HL-60/S4 (cell line): Measurements from ENCODE around the gene PROSER2.

ENCODE experiments used
- in situ Hi-C: fragments of 300-500 bp; cut with MboI; formaldehyde crosslinking; loops from 2 replicates; pipeline ENCODE4 v1.14.3; 2022; ENCODE audit warnings: low sequenced_read_pairs

PROSER2 gene

GRCh38 chr10:11799736-11800080 lies 23.4 kb upstream of the PROSER2 start:
- in situ Hi-C loops = no loop called here

DNA sequence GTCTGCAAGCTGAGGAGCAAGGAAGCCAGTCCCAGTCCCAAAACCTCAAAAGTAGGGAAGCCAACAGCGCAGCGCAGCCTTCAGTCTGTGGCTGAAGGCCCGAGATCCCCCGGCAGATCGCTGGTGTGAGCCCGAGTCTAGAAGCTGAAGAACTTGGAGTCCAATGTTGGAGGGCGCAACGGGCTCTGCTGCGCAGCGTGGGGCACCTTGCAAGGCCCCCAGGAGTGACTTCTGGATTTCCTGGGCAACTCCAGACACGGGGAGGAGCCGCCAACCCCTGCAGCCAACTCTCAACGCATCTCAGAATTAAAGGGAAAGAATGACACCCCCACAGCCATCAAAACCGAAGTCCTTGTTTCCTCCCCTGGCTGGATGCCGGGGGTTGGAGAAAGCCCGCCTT lies 18.8 kb upstream of the PROSER2 start:
- in situ Hi-C loops = no loop called here

GRCh38 chr10:11805792-11806191 lies 17.4 kb upstream of the PROSER2 start:
- in situ Hi-C loops = no loop called here

- in situ Hi-C loops = no loop called here
Measured at GRCh38 chr10:11806706-11807105, 16.4 kb upstream of the PROSER2 start.

- in situ Hi-C loops = no loop called here
Measured at GRCh38 chr10:11808808-11809207, 14.3 kb upstream of the PROSER2 start.

GRCh38 chr10:11810313-11810766 lies 12.8 kb upstream of the PROSER2 start:
- in situ Hi-C loops = no loop called here

DNA sequence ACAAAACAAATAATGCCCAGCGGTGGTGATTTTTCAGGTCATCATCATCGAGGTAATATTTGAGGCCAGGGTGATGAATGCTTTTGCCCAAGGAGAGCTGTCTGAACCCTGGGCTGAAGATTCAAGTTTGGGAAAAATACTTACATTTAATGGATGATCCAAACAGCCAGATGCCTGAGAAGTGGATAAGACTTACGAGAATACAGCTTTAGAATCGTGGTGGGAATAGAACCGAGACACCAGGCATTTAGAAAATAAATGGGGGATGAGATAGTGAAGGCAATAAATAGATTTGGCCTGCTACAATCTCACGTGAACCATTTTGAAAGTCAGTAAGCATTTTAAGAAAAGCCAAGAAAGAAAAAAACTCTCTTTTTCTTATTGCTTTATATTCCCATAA lies 12.2 kb upstream of the PROSER2 start:
- in situ Hi-C loops = no loop called here

DNA sequence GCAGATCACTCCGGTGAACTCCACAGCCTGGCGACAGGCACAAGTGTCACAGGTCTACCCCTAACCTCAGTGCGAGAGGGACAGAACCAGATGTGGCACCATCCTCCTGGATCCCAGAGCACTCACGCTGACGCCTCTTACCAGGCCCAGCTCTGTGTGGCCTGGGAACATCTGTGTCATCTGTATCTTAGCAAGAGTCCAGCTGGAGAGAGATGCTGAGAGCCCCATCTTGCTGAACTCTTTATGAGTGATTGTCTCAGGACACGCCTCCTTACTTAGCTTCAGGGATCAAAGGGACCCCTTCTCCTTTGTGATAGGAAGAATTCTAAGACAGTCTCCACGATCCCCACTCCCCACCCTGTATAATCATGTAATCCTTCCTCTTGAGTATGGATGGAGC lies 10.0 kb upstream of the PROSER2 start:
- in situ Hi-C loops = no loop called here

DNA sequence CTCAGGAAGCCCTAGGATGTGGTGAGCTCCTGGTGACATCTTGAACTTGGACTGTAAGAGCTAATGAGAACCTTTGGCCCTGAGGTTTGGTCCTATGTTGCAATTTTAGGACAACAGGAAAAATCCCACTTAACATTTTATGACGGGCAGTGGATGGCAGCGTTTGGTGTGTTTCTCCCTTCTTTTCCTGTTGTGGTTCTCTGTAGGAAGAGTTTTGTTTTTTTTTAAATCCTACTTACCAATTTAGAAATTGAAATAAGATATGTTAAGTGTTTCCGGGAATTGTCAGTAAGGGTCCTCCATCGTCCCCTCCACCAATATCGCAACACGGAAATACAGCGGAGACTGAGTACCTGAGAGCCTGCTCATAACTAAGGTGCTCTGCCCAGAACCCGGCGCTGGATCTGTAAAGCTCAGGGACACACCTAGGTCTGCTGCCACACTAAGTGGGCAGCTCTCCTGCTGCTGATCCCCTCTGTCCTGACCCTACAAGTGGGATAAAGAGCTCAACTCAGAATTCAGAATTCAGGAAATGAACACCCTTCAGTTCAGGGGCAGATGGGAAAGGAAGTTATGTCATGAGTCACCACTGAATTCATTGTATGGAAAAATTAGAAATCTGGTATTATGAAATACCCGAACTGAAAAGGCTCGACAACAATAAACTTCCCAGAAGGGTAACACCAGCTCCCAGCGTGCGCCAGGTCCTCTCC lies 9.1 kb upstream of the PROSER2 start:
- in situ Hi-C loops = no loop called here

- in situ Hi-C loops = no loop called here
Measured at GRCh38 chr10:11819027-11819426, 4.1 kb upstream of the PROSER2 start.

- in situ Hi-C loops = no loop called here
Measured at GRCh38 chr10:11822026-11822756, 965 bp upstream of the PROSER2 start.

GRCh38 chr10:11822809-11823121 lies 391 bp upstream of the PROSER2 start:
- in situ Hi-C loops = no loop called here

DNA sequence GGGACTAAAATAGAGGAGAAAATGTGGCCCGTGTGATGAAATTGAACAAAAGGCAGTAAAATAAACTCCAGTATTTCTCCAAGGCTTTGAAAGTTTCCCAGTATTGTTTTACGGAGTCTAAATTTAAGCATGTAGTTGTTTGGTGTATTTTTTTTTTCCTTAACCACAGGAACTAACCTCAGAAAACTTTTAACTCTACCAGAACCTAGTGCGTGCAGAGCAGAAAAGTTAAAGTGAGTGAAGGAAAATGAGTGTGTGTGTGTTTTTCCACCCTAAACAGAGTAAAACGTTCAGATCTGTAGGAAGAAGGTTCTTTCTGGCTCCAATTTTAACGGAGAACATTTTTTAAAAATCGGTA lies 812 bp downstream of the PROSER2 start:
- in situ Hi-C loops = no loop called here

DNA sequence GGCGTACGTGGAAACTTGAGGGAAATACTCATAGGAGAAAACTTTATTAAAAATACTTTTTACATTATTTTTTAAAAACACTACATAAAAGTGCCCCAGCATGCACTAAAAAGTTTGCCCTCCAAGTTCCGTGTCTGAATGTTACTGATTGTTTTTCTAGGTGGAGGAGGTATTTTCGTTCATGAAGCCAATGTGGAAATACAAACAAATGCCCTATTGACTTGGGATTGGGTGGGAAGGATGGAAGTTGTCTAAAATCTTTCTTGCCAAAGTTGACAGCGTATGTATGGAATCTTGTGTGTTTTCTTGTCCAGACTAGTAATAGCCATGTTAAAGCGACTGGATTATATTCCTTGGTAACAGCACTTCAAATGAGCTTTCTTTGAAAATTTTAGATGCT lies 1.2 kb downstream of the PROSER2 start:
- in situ Hi-C loops = no loop called here

DNA sequence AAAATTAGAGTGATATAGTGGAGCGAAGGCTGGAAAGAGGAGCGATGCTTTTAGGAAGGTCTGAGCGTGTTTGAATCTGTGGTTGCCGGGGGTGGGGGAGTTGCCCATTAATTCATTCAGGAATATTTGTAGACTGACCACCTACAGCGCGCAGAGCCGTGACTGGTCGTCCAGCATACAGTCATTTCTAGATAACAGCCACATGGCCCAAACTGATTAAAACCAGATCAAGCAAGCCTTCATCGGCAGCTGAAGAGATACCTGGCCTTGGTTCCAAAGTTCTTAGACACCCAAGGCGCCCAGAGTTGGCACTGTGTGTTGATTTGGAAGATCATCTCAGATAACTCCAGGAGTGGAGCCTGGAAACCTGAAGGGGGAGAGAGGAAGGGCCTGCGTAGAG lies 1.7 kb downstream of the PROSER2 start:
- in situ Hi-C loops = no loop called here

GRCh38 chr10:11825796-11826414 lies 2.7 kb downstream of the PROSER2 start:
- in situ Hi-C loops = no loop called here

DNA sequence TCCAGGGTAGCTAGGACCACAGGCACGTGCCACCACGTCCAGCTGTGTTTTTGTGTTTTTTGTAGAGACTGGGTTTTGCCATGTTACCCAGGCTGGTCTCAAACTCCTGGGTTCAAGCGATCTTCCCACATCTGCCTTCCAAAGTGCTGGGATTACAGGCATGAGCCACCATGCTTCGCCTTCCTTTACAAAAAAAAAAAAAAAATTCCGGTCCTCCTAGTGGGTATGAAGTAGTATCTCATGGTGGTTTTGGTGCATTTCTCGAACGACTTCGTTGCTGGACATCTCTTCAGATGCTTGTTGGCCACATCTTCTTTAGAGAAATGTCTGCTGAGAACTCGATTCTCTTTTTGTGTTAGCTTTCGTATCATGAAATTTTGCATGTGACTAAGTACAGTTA lies 3.9 kb downstream of the PROSER2 start:
- in situ Hi-C loops = no loop called here

- in situ Hi-C loops = no loop called here
Measured at GRCh38 chr10:11827414-11827813, 4.3 kb downstream of the PROSER2 start.

DNA sequence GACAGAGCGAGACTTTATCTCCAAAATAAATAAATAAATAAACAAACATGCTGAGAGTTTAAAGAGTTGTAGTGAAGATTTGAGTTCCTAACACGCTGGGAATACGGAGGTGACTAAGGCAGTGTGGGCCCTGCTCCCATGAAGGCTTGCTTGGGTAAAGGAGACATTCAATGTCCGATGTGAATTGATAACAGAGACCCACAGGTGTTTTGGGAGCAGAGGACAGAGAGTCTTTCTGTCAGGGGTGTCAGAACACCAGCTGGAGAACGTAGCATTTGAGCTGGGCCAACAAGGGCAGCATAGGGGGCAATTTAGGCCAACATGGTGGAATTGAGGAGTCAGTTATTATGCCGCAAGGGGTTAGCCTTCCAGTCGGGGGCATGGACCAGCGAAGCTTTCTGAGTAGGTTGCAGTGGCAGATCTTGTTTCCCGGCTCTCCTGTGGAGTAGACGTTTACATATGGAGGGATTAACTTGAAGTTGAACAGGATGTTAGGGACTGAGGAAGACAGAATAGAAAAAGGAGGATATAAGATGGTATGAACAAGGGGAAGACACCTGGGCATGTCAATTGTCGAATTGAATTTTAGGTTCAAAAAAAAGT lies 5.6 kb downstream of the PROSER2 start:
- in situ Hi-C loops = no loop called here

GRCh38 chr10:11830836-11831519 lies 7.8 kb downstream of the PROSER2 start:
- in situ Hi-C loops = no loop called here

DNA sequence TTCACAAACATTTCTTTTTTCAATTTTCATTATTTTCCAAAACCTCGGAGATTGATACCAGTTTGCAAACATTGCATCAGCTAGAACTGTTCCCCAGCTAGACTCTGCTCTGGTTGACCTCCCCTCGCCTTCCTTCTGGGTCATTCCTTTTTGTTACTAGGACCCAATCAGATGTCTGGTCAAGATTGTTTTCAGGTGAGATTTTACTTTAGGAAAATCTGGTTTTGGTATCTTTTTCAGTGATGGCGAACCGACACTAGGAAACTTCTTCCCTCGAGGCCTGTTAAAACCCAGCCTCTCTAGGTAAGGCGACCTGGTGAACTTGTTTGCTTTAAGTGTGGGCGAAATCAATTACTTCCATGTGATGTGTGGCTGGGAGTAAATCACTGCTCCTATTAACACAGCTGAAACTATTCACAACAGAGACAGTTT lies 8.4 kb downstream of the PROSER2 start:
- in situ Hi-C loops = no loop called here
